GM21576 (cell line): ENCODE results near the gene NUTM2A.
A peak's percentile ranks its signal among the peaks of the same experiment; 100 is the strongest.
"Not testable (repeated sequence)": the region's sequence is repeated elsewhere in the genome, so short reads cannot be mapped to it uniquely, and the experiment has no call there.

Source experiments
- ATAC-seq: cut with Tn5 transposase; IDR thresholded peaks from one replicate; pipeline ENCODE4 v1.9.1; 2021; ENCODE audit warnings: mild to moderate bottlenecking, moderate library complexity; ENCODE audit not compliant: unreplicated experiment

NUTM2A gene, protein sequence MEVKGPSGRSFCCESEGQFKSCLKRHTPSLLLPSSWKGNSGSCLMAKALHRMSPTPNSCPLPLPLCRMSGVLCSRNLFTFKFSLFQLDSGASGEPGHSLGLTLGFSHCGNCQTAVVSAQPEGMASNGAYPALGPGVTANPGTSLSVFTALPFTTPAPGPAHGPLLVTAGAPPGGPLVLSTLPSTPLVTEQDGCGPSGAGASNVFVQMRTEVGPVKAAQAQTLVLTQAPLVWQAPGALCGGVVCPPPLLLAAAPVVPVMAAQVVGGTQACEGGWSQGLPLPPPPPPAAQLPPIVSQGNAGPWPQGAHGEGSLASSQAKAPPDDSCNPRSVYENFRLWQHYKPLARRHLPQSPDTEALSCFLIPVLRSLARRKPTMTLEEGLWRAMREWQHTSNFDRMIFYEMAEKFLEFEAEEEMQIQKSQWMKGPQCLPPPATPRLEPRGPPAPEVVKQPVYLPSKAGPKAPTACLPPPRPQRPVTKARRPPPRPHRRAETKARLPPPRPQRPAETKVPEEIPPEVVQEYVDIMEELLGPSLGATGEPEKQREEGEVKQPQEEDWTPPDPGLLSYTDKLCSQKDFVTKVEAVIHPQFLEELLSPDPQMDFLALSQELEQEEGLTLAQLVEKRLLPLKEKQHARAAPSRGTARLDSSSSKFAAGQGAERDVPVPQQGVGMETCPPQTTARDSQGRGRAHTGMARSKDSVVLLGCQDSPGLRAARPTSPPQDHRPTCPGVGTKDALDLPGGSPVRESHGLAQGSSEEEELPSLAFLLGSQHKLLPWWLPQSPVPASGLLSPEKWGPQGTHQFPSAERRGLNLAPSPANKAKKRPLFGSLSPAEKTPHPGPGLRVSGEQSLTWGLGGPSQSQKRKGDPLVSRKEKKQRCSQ

DNA sequence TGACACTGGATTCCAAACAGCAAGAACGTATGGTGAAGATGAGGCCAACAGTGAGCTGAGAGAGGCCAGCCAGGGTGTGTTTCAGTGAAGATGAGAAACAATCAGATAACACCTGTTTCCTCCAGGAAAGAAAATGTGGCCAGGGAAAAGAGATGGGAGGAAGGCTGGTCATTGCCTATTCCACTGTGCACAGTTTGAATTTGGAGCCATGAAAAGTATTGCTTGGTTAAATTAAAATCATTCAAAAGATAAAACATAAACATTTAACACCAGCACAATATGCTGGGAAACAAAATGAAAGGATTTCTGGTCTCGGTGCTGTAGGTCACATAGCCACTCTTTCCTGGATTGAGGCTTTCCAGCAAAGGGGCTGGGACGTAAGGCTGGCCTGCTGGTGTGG is at the start of gene NUTM2A:
NUTM2A (plus strand) TSS at position 301 of the 400 bp plus-strand sequence. CDS start 383 bp downstream, outside the sequence.
- ATAC-seq, result not testable (repeated sequence)

DNA sequence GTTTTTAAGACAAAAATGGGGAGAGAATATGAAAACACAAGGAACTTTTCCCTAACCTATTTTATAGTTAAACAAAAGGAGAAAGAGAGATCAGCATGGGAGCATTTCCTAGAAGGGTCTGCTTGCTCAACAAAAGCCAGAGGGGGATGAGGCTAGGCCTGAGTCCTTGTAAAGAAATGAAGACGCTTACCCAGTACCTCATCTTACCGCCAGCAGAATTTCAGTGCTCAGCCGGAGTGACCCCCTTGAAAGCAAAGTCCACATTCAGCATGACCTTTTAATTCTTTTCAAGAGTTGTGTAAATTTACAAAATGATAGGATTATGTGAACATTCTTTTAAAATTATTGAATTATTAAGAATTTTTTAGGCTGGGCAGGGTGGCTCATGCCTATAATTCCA is 47.7 kb upstream of the NUTM2A start:
- ATAC-seq, result not testable (repeated sequence)

DNA sequence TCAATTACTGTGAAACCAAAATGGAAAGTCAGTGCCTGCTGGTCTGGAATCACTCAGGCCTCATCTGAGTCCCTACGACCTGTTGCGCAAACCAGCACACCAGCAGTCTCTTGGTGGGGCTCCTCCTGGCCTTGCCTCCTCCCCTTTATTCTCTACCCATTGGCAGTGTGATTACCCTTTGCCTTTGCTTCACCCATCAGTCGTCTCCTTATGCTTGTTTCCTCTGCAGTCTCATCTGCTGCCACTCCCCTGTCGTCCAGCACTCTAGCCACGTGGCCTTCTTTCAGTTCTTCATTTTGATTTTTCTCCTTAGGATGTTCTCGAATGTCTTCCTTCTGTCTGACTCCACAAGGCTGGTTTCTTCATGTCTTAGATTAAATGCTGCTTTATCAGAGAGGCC is 40.8 kb upstream of the NUTM2A start:
- ATAC-seq, result not testable (repeated sequence)

DNA sequence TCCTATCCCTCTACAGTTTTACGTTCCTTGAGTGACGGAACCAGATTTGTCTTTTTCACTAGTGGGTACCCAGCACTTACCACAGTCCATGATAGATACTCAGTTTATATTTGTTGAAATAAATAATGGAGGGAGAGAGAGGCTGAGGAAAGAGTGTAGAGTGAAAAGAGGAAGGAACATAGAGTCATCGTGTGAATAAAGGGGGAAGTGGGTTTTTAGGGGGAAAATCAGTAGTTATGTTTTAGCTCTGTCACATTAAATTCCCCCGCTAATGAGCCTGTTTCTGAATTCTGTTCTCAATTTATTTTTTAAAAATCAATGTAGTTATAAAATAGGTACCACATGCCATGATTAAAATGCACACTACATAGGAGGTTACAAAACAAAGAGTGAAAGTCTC is 39.2 kb upstream of the NUTM2A start:
- ATAC-seq, result not testable (repeated sequence)

DNA sequence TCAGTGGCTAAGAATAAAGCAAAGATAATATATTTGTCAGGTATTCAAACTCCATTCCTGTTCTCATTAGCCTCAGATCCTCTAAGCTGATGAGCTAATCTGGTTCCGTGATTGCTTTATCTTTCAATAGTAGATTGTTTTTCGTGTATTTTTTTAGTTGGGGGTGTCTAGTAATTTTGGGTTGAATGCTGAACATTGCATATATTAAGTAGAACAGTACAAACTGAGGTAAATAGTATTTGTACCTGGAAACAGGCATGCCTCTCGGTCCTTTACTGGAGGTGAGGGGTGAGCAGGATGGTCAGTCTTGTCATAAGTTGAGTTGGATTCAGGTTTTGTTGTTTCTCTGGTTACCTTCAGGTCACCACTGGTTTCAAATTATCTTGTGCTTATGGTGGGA is 37.7 kb upstream of the NUTM2A start:
- not testable (repeated sequence) for ATAC-seq

DNA sequence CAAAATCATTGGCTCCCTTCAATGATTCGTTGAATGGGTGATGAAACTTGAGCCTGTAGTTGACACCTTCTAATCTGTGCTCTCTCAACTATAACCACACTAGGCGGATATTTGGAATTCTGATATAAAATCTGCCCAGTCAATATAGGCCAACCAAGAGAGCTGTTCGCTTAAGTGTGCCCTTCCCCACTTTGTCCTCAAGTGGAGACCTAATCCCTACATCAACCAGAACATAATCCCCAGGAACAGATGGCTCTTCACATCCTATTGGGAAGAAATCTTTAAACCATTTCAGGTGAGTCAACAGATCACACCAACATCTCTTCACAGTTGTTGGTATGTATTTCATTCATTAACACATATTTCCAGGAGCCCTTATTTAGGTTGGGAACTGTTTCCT is 33.4 kb upstream of the NUTM2A start:
- not testable (repeated sequence) for ATAC-seq

DNA sequence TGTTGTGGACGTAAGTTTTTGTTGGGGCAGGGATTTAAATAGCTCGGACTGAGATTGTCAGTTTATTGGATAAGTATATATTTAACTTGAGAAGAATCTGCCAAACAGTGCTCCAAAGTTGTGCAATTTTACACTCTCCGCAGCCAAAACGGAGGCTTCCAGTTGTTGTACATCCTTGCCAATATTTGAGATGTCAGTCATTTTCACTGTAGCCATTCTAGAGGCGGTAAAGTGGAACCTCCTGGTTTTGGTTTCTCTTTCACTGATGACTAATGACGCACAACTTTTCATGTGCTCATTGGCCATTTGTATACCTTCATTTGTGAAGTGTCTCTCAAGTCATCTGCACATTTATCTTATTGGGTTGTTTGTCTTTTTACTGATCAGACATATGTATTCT is 24.3 kb upstream of the NUTM2A start:
- ATAC-seq, result peak; percentile 66

DNA sequence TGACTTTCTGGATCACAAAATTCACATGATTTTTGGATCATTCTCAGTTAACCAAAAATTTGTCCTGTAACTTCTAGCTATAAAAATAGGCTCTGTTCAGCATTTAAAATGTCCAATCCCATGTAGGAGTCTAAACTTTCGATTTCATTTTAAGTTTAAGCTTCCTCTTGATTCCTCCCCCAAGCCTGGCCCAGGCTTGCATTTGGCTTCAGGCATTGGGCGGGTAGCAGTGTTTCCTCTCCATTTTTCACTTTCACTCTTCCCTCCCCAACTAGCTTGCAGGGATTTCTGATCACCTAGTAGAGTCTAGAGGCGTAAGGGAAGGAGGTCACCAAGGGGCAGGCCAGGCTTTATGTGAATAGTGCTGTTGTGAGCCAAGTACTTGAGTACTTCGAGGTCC is 20.4 kb upstream of the NUTM2A start:
- ATAC-seq, result not testable (repeated sequence)

DNA sequence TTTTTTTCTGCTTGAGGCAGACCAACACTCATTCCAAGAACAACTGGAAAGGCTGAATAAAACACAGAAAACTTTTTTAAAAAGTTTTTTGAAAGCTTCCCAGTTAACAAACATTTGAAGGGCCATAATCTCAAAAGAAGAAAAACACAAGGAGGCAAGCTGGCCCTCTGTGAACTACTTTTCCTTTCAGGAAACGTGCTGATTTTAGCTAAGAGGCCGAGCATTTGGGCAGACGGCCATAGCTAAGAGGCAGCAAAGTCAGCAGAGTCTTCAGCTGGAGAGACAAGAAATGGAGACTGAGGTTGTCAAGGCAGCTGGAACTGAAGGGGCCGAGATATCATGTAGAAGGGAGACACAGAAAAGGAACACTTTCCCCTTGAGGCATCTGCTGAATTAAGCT is 18.3 kb upstream of the NUTM2A start:
- not testable (repeated sequence) for ATAC-seq

DNA sequence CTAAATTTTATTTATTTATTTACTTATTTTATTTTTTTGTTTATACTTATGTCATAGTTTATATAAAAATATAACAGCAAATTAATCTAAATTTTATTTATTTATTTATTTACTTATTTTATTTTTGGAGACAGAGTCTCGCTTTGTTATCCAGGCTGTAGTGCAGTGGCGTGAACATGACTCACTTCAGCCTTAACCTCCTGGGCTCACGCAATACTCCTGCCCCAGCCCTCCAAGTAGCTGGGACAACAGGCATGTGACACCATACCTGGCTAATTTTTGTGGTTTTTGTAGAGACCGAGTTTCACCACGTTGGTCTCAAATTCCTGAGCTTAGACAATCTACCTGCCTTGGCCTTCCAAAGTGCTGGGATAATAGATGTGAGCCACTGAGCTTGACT is 14.9 kb upstream of the NUTM2A start:
- ATAC-seq, result not testable (repeated sequence)

DNA sequence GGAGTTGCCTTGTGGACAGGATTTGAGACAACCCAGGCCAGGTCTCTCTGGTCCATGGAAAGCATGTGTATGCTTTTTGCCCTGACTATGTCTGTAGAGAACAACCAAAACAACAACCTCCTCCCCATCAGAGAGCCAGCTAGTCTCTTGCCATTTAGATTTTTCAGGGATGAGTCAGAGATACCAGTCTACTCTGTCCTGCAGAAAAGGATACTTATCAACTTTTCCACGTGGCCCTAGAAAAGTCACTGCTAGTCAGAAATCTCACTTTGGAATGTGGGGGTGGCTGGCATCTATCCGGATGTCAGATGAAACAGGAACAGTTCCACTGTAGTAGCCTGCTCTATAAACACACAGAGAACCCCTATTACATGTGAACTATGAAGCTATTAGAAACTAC is 13.4 kb upstream of the NUTM2A start:
- not testable (repeated sequence) for ATAC-seq

DNA sequence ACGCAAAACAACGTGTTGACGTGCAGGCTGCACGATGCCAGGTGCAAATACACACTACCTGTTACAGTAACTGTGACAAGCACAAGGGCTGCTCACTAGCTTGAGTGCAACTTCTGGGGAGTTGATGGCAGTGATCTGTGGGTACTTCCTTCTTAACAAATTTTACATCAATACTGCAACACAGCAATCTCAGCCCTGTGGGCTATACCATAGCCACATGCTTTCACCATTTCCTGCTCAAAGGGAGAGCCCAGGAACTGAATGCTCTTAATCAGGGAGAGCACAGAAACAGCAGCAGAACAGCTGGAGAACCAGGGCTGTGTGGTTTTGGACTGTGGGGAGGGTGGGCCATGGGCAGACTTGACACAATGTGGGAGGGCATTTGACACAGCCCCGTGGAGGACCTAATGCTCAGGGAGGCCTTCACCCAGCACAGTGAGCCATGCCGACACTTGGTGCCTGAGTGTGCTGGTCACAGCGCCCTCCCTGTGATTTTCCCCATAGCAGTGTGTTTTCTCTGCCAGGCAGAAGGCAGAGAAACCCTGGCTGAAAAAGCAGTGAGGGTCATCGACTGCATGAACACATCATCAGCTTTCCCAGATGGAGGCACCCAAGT is 12.0 kb upstream of the NUTM2A start:
- not testable (repeated sequence) for ATAC-seq

DNA sequence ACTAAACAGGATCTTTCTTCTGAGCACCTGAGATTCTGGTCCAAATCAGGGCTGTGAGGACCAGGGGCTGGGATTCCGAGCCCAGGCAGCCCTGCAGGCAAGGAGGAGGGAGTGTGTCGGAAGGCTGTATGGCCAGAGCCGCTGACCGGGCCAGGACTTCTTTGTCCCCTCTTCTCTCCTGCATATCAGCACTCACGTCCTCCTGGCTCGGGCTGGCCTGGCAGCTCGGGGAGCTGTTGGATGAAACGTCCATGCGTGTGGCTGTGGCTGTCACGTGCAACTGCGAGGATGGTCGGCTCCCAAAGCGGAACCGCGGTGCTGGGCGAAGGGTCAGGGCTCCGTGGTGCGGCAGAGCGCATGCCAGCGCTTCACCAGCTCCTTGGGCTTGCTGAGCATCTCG is 11.4 kb upstream of the NUTM2A start:
- not testable (repeated sequence) for ATAC-seq

DNA sequence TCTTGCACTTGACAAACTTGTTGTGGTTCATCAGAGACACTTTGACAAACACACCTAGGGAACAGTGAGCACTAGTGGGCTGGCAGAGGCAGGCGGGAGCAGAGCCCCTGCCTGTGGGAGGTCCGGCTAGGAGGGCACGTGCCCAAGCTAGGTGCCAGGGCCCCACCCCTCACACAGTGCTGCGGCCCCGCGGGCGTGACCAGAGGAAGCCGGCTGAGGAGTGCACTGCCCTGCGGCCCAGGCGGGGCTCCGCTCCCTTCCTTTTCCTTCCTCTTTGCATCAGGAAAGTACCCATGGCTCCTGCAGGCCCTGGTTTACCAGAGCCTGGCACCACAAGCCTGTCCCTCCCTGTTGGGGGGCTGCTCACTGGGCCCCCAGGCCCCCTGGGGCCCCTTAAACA is 9.1 kb upstream of the NUTM2A start:
- ATAC-seq, result not testable (repeated sequence)

DNA sequence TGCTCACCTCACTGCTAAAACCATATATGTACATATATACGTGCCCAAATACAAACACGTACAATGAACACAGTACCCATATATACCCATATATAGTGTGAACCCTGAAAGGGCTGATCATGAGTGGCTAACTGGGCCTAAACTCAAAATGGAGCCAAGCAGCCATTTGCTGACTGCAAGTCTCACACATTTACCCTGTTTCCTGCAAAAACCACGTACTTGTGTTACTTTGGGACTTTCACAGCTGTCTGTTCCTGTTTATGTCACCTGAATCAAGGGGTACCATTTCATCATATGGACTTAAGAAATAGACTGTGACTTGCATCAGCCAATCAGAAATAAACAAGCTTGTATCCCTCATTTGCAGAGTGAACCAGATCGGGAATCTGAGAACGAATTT is 5.9 kb upstream of the NUTM2A start:
- not testable (repeated sequence) for ATAC-seq

DNA sequence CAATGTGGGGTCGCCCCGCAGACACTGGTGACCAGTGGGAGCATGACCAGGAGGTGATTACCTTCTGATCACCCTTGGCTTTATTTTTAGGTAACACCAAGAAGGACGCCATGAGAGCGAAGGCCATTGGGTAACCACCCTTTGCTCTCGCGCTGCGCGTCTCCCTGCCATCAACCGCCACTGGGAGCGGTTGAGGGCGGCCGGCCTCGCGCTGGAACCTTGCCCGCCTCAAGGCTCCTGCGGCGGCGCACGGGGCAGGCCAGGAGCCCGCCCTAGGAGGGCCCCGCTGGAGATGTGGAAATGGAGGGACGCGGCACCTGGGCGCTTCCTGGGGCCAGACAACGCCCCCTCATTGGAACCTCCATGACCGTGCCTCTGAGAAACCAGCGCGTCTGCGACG is 2.5 kb upstream of the NUTM2A start:
- not testable (repeated sequence) for ATAC-seq

DNA sequence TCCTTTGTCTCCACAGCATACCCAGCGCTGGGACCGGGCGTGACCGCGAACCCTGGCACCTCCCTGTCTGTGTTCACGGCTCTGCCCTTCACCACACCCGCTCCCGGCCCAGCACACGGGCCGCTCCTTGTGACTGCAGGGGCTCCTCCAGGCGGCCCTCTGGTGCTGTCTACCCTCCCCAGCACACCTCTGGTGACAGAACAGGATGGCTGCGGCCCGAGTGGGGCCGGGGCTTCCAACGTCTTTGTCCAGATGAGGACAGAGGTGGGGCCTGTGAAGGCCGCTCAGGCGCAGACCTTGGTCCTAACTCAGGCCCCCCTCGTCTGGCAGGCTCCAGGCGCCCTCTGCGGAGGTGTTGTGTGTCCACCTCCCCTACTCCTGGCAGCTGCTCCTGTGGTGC is 3.0 kb downstream of the NUTM2A start:
- not testable (repeated sequence) for ATAC-seq

DNA sequence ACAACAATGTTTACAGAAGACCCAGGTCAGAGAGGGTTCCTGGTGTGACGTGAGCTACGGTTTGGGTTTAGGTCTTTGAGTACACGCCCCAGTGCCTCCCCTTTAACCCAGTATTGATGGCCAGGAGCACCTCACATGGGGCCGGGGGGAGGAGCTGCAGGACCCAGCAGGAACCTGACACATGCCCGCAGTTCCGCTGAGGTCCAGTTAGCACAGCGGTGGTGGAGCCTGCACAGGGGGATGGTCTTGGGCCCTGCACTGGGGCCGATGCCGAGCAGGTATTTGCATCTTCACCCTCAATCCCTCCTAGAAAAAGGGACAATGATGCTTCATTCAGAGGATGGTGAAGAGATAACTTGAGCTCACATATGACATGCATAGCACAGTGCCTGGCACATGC is 4.0 kb downstream of the NUTM2A start:
- not testable (repeated sequence) for ATAC-seq

DNA sequence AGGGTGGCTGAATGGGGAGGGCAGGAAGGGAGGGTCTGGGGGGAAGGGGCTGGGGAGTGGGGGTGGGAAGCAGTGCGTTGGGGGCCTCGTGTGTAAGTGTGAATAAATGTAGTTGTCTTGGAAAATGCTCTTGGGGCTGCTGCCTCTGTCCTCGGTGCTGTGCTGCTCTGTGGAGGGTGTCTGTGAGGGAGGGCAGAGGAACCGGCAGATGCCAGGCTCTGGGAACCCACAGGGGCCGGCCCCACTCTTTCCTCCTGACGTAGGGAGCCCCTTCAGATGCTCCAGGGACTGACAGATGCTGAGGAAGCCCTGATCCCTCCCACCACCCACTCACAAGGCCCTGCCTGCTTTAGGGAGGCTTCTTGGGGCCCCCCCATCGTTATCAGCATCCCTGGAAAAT is 9.6 kb downstream of the NUTM2A start:
- not testable (repeated sequence) for ATAC-seq

DNA sequence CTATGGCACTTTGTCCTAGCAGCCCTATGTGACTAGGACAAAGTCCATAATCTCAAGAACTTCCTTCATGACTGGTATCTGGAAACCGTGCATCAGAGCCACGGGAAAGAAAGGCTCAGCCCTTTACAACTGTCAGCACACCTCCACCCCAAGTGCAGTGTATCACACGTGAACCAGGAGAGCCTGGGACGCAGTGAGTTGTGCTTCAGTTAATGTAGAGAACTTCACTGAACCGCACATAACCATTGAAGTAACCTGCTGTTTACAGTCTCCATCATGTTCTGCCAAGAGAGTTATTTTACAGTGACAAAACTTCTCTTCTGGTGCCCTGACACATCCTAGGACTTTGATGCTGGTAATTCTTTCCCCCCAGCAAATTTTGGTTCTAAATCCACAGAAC is 12.0 kb downstream of the NUTM2A start:
- ATAC-seq, result not testable (repeated sequence)

DNA sequence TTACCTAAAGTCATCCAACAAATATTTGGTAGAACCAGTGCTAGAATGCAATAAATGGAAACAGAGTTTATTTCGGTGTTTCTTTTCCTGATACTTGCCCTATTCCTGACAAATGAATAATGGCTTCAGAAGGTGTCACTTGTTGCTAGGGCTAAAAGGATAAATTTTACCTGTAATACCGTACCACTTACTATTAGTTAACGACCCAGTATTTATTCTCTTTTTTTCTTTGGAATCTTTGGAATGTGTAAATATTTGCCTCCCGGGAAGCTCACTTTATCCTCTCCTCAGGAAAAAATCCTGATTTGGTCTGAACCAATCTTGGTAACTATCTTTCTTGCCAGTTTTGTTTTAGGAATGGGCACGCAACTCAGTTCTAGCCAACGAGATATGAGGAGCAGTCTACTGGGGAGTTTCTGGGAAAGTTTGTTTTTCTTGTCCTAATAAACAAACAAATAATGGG is 14.1 kb downstream of the NUTM2A start:
- not testable (repeated sequence) for ATAC-seq
